ENCODE results near the gene PAPPA.

GRCh38 chr9:116345817-116346216 lies 192.2 kb downstream of the PAPPA start:
- TF ChIP-seq, protein P1, sequence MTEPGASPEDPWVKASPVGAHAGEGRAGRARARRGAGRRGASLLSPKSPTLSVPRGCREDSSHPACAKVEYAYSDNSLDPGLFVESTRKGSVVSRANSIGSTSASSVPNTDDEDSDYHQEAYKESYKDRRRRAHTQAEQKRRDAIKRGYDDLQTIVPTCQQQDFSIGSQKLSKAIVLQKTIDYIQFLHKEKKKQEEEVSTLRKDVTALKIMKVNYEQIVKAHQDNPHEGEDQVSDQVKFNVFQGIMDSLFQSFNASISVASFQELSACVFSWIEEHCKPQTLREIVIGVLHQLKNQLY (CRISPR knock-in tag; conservative IDR thresholded peaks at IDR 0.05), result no peak
- TF ChIP-seq FOXK2 (conservative IDR thresholded peaks at IDR 0.05 in 1 of 2, IDR thresholded peaks at IDR 0.05 in 1 of 2; ENCODE audit: low read depth in 2 of 2) (no peak), HLTF (IDR thresholded peaks at IDR 0.05) (no peak), GATAD2B (IDR thresholded peaks at IDR 0.05; ENCODE audit: borderline replicate concordance) (no peak), CHD1 (IDR thresholded peaks at IDR 0.05; ENCODE audit: low read length) (no peak), CTCF (IDR thresholded peaks at IDR 0.05 in 2 of 3, conservative IDR thresholded peaks at IDR 0.05 in 1 of 3; ENCODE audit: insufficient read depth in 2 of 3, low read depth in 1 of 3, low read length in 3 of 3) (no peak), NR2C2 (CRISPR knock-in tag; IDR thresholded peaks at IDR 0.05) (no peak), NR2C2 (tag; IDR thresholded peaks at IDR 0.05) (no peak), RAD21 (CRISPR knock-in tag; conservative IDR thresholded peaks at IDR 0.05 in 1 of 2, IDR thresholded peaks at IDR 0.05 in 1 of 2) (no peak), MCM7 (IDR thresholded peaks at IDR 0.05) (no peak), THAP12 (CRISPR knock-in tag; IDR thresholded peaks at IDR 0.05) (no peak)
- TF ChIP-seq, protein P2, sequence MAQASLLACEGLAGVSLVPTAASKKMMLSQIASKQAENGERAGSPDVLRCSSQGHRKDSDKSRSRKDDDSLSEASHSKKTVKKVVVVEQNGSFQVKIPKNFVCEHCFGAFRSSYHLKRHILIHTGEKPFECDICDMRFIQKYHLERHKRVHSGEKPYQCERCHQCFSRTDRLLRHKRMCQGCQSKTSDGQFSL (CRISPR knock-in tag; IDR thresholded peaks at IDR 0.05), result no peak
- TF ChIP-seq, protein P2 (tag; IDR thresholded peaks at IDR 0.05), result no peak
- TF ChIP-seq, protein P3, sequence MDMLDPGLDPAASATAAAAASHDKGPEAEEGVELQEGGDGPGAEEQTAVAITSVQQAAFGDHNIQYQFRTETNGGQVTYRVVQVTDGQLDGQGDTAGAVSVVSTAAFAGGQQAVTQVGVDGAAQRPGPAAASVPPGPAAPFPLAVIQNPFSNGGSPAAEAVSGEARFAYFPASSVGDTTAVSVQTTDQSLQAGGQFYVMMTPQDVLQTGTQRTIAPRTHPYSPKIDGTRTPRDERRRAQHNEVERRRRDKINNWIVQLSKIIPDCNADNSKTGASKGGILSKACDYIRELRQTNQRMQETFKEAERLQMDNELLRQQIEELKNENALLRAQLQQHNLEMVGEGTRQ (CRISPR knock-in tag; IDR thresholded peaks at IDR 0.05), result no peak
- TF ChIP-seq, protein P4, sequence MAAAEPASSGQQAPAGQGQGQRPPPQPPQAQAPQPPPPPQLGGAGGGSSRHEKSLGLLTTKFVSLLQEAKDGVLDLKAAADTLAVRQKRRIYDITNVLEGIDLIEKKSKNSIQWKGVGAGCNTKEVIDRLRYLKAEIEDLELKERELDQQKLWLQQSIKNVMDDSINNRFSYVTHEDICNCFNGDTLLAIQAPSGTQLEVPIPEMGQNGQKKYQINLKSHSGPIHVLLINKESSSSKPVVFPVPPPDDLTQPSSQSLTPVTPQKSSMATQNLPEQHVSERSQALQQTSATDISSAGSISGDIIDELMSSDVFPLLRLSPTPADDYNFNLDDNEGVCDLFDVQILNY (CRISPR knock-in tag; IDR thresholded peaks at IDR 0.05), result no peak
